ENCODE measurements around the gene RPL22. TPM values are rescaled to one million over a fixed set of nuclear protein-coding genes. Genes with fewer than 3 reads are reported as not detected.

RPL22 gene
- 136 and 193 TPM in 2 replicates for total RNA-seq

DNA sequence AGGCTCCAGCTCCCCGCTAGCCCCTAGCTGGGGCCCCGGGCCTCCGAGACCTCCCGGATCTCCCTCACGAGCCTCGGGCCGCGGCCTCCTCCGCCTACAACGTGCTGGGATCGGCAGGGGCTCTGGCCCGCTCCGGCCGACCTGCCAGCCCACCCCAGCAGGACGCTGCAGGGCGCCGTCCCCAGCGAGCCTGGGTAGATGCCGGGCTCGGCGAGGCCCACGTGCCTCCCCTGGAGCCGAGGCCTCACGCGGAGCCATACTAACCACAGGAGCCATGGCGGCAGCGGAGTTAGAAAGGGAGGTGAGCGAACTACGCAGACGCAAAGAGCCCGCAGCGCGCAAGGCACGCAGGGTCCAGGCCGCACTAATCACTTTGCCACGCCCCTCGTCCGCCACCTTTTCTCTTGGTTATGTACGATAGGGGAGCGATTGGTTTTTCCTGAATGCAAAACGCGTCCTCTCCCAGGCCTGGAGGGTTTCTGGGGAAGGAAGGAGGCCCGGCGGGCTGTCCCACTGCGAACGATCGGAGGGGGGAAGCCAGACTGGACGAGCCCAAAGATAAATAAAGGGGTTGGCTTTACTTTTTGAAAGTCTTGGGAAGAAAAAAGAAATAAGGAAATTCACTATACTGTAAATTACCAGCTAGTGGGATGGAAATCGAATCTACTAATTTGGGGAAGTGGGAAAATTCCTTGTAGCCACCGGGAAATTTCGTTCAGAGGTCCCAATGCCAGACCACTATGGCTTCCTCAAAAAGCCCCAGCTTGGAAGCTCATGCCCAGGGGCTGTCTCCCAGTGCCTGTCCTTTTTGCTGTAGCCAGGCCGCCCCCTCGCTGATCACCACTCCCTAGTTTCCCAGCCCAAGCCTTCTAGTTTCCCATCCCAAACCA, at the start of gene RPL22:
Gene RPL22 (minus strand): TSS at position 298 of the 890 bp plus-strand sequence. CDS start 22 bp downstream, at position 276.
- peak; percentile 98 for DNase-seq (ENCODE audit: low read depth, low spot score)

- no peak for DNase-seq (ENCODE audit: low read depth, low spot score)
Observed at GRCh38 chr1:6248161-6248776, 48.9 kb upstream of the RPL22 start.

DNA sequence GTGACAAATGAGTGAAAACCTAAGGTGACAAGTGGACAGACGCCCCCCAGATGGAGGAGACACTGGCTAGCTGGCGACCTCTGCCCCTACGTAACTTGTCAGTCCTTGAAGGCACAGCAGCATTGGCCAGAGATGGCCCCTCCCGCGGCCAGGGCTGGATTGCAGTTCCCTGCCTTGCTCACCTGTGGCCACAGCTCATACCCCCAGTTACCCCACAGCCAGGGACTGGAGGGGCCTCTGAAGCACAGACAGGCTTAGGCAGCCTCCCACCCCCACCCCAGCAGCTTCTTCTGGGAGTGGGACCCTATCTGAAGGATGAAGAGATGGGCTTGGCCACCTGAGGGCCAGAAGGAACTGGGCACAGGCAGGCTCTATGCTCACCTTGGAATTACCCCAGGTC, 48.3 kb upstream of the RPL22 start:
- DNase-seq (ENCODE audit: low read depth, low spot score) = no peak

DNA sequence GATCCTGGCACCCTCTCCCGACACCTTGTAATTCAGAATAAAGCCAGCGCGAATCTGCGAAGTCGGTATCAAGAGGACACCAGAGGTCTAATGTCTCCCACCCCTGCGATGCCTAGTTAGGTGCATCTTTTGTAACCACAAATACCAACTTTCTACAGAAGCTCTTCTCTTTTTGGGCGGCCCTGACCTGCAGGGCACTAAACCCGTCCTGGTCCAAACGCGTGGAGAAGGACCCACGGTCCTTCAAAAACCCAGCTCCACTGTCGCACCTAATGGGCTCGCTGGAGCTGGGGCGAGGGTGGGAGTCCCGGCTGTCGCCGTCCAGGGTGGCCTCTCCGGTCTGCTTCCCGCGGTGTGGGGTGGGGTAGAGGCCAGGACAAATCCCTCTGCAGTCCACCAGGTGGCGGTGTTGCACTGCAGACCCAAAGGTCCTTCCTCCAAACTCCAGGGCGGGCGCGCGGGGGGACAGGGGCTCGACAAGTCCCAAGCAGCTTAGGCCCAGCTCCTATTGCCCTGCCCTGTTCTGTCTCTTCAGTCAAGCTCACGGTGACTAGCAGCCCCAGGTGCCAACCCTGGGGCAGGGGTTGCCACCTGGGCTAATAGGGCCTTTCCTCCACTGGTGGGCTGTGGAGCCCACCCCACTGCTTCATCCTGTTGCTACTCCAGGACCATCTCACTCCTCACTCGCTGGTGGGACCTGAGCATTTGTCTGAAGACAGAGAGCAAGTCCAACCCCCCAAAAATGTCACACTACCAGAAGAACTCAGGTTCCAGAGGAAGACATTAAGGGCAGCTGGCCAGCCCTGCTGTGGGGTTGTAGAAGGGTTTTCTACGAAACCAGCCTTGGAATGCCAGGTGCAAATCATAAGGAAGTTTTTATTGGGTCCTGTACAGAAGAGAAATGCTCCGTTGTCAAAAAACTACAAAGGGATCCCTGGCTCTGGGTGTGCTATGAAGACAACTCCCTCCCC, 47.4 kb upstream of the RPL22 start:
- peak; percentile 22 for DNase-seq (ENCODE audit: low read depth, low spot score)

DNA sequence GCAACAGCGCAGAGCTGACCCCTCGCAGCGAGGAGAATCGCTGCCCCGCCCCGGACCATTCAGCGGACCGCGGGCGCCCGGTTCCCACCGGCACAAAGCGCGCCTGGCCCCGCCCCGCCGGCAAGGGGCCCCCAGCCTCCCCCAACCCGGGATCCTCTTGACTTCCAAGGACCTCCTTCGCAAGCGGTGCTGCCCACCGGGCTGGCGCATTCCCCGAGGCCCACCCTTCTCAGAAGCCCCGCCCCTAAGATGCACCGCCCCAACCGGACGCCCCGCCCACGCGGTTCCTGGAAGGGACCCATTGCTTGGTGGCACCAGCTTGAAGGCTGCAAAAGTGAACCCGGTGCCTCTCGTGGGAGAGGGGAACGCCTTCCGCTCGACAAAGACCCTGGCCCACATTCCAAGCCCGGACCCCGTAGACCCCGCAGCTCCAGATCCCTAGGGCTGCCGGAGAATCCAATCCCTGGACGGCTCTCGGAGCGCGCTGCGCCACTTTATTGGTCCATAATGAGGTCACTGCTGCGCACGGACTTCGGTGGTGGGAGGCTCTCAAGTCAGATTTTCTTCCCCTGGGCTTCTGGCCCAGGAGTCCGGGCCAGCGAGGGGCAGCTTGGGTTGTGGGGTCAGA, 46.6 kb upstream of the RPL22 start:
- DNase-seq (ENCODE audit: low read depth, low spot score) = no peak

GRCh38 chr1:6245086-6245868, 45.9 kb upstream of the RPL22 start:
- peak; percentile 29 for DNase-seq (ENCODE audit: low read depth, low spot score)

- DNase-seq (ENCODE audit: low read depth, low spot score) = no peak
Observed at GRCh38 chr1:6244401-6245049, 45.1 kb upstream of the RPL22 start.

DNA sequence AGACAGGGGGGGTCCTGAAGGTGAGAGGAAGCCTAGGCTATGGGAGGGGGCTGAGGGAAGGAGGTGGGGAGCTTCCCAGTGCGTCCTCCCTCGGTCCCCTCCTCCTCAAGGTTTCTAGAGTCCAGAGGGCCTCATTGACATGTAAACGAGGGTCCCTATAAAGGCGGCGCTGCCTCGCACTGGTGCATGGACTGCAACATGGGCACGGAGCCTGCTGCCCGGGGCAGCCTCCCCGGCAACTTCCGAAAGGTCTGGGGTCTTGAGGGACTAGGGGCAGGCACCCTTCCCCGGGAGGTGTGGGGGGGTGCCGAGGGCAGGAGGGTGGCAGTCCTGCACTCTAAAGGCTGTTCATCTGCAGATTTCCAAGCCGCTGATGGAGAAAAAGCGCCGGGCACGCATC, 44.6 kb upstream of the RPL22 start, which contains the start of gene HES3:
Gene HES3 (plus strand): TSS at position 187 of the 400 bp plus-strand sequence. CDS start 187 bp downstream, at position 374.
- no peak for DNase-seq (ENCODE audit: low read depth, low spot score)

- no peak for DNase-seq (ENCODE audit: low read depth, low spot score)
Observed at GRCh38 chr1:6243053-6243834, 43.8 kb upstream of the RPL22 start.

- no peak for DNase-seq (ENCODE audit: low read depth, low spot score)
Observed at GRCh38 chr1:6241887-6242740, 42.7 kb upstream of the RPL22 start.

DNA sequence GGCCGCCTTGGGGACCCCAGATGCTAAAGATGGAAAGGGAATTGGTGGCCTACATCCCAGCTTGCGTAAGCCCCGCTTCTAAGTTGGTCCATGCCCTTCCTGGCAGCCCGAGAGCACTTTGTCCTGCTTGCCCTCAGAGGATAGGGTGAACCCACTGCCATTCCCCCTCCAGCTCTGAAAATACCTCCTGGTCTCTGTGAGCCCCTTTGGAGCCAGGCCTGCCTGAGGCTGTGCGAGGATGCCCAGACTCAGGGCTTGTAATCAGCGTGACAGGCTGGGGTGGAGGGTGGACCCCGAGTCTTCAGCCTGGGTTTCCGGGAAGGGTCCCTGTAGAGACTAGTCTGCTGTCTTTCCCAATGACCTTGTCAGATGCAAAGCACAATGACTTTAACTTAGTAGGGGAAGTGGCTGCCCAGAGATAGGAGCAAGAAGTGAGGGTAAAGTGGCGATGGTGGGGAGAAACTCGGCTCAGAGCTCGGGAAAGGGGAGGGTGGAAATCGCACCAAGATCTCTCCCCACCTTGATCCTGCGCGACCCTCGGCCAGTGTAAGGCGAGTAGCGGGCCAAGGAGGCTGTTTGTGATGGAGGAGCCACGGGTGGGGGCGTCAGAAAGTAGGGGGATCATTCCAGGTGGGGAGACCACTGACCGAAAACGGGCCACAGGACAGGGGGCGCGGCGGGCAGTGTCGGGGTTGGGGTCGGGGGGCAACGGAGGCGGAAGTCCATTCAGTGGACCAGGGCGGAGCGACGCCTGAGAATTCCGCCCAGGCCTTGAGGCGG, 41.9 kb upstream of the RPL22 start:
- DNase-seq (ENCODE audit: low read depth, low spot score) = no peak

- DNase-seq (ENCODE audit: low read depth, low spot score) = no peak
Observed at GRCh38 chr1:6239950-6240768, 40.8 kb upstream of the RPL22 start.

DNA sequence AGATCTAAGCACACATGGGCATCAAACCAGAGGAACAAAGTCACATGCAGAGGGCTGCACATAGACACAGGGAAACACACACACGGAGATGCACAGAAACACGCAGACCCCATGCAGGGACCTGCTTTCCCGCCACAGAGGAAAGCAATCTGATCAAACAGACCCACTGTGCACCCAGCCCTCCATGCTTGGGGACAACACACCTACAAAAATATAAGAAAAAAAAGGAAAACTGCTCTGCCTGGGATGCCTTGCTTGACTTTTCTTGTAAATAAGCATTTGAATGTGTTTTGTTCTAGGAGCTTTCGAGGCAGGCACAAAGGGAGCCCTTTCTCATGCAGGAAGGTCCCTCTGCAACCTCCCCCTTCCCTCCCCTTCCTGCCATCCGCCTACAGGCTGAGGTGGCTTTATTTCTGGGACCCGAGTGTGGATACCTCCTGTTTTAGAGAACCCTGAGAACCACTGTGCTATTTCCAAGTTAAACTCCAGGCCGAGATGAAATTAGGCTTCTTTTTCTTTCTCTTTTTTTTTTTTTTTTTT, 39.9 kb upstream of the RPL22 start:
- no peak for DNase-seq (ENCODE audit: low read depth, low spot score)

DNA sequence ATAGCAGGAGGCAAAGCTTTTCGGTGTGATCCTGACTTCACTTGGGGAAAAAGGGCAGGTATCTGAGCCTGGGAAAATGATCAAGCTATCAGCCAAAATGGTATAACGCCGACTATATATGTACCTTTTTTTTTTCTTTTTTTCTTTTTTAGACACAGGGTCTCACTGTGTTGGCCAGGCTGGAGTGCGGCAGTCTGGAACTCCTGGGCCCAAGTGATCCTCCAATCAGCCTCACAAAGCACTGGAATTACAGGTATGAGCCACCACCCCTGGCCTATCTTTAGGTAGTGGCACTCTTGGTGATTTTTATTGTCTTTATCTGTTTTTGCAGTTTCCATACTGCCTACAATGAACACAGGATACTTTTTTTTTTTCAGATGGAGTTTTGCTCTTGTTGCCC, 37.7 kb upstream of the RPL22 start:
- DNase-seq (ENCODE audit: low read depth, low spot score) = no peak

DNA sequence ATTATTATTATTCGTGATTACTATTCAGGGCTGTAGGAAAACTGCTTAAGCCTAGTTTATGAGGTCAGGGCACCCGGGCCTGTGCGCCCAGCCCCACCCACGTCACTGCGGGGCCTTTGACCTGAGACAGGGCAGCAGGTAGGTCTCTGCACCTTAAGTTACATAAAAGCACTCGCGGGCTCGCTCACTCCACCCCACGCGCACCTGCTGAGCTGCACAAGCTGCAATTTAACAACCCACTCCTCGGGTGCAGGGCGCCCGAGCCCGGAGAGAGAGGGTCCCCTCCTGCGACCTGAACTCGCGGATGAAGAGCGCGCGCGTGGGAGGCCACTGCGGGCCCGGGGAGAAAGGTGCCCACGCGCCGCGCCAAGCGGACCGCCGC, 35.9 kb upstream of the RPL22 start:
- no peak for DNase-seq (ENCODE audit: low read depth, low spot score)

Data from pulmonary artery endothelial cell (primary cell).